Activated CD8-positive, alpha-beta memory T cell treated with anti-CD3 and anti-CD28 coated beads for 4 hours (primary cell): ENCODE measurements around the gene PLEKHG5.
"Not testable (repeated sequence)": the region's sequence is repeated elsewhere in the genome, so short reads cannot be mapped to it uniquely, and the experiment has no call there.

ENCODE experiments used
- DNase-seq, 2 donors: peaks; one replicate each; pipeline ENCODE4 v3.0.0-alpha.2; 2020; ENCODE audit warnings: low read depth in 2 of 2

Gene PLEKHG5

DNA sequence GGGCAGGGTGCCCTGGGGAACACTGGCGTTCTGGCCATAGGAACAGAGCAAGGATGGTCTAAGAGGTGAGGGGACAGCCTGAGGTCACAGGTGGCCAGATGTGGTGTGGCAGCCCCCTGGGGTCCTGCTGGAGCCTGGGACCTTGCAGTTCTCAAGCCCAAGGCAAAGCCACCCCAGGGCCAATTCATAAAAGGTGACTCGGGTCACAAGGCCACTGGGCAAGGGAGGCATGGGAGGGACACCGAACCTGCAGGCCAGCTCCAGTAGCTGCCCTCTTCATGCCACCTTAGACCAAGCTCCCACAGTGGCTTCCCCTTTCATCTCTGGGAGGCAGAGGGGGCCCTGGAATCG, 44.8 kb downstream of the PLEKHG5 start:
- no peak for DNase-seq

- DNase-seq, result not testable (repeated sequence)
These were observed 45.5 kb downstream of the PLEKHG5 start for GRCh38 chr1:6445929-6446328.

DNA sequence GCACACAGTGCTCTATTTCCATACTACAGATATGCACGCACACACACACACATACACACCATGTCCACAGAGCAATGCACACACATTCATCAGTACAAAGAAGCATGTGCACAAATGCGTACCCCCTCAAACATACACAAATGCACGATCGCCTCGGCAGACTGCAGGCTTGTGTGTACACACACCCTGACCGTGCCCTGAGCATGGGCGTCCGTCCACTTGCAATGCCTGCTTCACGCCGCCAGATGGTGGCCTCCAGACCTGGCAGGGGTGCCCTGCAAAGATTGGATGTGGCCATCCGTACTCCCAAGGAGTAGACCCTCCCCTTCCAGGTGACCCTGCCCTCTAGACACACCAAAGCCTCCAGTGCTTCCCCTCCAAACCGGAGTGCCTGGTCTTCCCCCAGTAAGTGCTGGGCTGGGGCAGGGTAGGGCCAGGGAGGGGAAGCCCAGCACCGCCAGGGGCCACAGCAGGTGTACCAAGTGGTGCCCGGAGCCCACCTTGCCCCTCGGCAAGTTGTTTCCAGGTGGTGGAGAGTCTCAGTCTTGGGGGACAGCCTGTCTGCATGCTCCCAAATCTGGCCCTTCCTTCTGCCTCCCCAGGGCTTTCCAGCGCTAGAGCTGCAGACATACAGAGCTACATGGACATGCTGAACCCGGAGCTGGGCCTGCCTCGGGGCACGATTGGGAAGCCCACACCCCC, 46.3 kb downstream of the PLEKHG5 start:
- DNase-seq, result no peak

GRCh38 chr1:6444377-6444776, 47.1 kb downstream of the PLEKHG5 start:
- DNase-seq, result no peak

- no peak for DNase-seq
These were observed 47.9 kb downstream of the PLEKHG5 start for GRCh38 chr1:6443339-6444115.

- no peak for DNase-seq
These were observed 49.9 kb downstream of the PLEKHG5 start for GRCh38 chr1:6441586-6441985.

DNA sequence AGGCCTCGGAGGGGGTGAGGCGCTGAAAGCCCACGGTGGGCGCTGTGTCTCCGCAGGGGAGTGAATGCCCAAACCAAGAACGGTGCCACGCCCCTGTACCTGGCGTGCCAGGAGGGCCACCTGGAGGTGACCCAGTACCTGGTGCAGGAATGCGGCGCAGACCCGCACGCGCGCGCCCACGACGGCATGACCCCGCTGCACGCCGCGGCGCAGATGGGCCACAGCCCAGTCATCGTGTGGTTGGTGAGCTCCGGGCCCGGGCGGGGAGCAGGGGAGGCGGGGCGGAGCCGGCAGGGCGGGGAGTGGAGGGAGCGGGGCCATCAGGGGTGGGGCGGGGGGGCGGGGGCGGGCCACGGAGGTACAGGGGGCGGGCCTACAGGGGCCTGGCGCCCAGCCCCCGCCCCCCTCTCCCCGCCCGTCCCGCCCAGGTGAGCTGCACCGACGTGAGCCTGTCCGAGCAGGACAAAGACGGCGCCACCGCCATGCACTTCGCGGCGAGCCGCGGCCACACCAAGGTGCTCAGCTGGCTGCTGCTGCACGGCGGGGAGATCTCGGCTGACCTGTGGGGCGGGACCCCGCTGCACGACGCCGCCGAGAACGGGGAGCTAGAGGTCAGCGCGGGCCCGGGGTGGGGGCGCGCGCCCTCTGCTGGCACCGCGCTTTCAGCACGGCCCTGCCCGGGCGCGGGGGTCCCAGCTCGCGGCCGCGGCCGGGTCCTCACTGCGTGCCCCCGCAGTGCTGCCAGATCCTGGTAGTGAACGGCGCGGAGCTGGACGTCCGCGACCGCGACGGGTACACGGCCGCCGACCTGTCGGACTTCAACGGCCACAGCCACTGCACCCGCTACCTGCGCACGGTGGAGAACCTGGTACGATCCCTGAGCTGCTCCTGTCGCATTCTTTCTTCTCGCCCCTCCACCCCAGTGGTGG, 51.0 kb downstream of the PLEKHG5 start:
- DNase-seq, result peak; percentile 44 to 48

DNA sequence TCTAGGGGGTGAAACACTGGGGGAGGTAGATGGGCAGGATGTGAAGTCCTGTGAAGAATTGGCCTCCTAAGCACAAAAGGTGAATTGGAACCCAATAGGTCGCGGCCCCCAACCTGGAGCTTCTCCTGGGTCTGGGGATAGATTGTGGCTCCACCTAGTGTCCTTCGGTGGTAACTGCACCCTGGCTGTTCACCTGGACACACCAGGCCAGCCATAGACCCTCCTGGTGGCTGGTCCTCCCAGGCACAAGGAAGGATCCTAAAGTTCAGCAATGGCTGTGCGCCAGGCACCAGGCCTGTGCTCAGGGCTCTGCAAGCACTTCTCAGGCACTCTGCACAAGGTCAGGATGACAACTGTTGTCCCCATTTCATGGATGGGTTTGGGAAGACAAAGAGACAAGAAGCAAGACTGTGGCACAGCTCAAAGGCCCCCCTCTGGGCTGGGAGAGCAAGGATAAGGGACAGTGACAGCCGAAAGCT, 53.4 kb downstream of the PLEKHG5 start:
- DNase-seq, result peak; percentile 49 to 53

GRCh38 chr1:6437012-6437700, 54.3 kb downstream of the PLEKHG5 start:
- DNase-seq, result not testable (repeated sequence)

DNA sequence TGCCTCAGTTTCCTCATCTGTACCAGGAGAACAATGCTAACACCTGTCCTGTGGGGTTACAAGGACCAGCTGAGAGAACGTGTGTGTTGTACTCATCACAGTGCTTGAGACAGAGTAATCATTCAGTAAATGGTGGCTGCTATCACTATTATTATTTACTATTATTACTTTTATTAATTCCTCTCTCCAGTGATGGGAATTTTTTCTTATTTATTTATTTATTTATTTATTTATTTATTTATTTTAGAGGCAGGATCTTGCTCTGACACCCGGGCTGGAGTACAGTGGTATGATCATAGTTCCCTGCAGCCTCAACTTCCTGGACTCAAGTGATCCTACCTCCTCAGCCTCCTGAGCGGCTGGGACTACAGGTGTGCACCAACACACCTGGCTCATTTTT, 55.2 kb downstream of the PLEKHG5 start:
- DNase-seq, result not testable (repeated sequence)

GRCh38 chr1:6435547-6435946, 55.9 kb downstream of the PLEKHG5 start:
- no peak for DNase-seq

DNA sequence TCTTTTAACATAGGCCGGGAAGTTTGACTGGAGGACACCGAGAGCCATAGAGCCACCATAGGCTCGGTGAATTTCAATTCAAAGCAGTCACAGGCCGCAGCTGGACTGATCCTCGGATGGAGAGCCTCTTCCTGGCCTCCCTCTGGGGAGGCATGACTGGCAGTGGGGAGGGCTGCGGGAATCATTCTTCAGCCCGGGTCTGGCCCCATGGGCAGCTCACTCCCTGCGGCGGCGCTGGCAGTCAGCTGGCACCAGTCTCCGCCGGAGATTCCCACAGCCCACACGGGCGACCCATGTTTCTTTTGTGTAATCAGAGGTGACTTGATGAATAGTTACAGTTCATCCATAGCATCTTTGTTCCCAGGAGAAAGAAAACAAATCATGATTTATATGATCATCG, 56.3 kb downstream of the PLEKHG5 start:
- no peak for DNase-seq

GRCh38 chr1:6434186-6434585, 57.3 kb downstream of the PLEKHG5 start:
- no peak for DNase-seq

DNA sequence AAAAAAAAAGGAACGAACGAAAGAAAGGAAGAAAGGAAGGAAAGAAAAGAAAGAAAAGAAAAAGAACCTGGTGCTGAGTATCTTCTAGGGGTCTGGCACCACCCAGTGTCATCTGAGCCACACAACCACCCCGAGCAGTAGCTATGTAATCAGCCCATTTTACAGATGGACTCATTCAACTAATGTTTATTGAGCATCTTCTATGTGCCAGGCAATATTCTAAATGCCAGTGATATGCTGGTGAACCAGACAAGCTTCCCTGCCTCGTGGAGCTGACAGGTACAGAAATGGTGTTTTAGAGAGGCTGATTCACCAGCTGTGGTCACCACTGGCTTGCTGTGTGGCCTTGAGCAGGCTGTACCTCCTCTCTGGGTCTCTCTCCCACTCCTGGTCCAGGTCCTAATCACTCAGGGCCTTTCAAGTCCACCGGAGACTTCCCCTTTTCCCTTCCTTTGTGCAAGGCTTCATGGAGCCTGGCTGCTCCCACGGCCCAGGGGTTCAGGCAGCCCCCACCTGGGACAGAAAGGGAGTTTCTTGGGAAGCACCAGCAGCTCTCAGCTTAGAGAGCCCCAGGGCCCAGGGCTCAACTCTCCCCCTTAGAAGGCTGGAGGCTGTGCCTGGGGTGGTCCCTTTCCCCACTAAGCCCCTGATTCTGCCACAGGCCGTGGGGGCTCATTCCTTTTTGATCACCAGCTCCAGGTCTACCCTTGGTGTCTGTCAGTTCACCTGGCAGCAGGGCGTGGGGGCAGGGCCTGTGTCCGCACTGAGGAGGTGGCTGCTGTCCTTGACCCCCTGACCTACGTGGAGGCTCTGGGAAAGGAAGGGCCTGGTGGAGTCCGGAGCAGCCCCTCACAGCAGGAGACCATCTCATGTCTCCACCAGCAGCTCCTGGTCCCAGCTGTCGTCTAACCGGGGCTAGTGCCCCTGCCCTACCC, 59.6 kb downstream of the PLEKHG5 start:
- DNase-seq, result not testable (repeated sequence)

GRCh38 chr1:6429660-6430411, 61.6 kb downstream of the PLEKHG5 start:
- DNase-seq, result not testable (repeated sequence)

DNA sequence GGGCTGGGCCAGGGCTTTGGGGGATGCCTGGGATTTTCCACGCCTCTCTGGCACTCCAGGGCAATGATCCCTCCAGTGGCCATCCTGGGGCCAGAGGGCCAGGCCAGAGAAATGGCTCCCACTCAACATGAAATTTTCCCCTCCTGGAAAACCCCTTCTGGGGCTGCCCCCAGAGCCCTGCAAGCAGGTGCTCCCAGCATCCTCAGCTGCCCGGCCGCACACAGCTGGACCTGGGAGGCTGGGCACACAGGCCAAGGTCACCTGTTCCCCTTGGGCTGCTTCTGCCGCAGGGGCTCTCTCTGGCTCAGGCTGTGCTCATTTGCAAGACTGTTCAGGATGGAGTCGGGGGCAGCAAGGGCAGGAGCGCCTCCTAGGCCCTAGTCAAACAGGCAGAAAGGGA, 63.0 kb downstream of the PLEKHG5 start:
- not testable (repeated sequence) for DNase-seq

- DNase-seq, result no peak
These were observed 63.8 kb downstream of the PLEKHG5 start for GRCh38 chr1:6427441-6428390.

DNA sequence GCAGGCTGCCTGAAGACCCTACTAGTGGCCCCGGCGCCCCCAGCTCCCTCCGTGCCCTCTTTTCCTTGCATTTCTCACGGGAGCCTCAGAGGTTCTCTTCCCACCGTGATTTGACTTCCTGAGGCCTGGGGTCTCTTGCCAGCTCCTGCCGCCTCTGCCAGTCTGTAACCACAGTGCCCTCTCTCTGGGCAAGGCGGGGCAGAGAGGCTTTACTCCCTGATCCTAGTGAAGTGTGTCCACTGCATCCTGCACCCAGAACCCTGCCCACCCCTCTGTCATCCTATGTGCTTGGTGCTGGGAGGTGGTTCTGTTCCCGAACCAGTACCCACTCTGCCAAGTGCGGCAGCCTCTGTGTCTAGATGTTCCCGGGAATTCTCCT, 64.5 kb downstream of the PLEKHG5 start:
- DNase-seq, result no peak
